ENCODE measurements around the gene BICD1.

DNA sequence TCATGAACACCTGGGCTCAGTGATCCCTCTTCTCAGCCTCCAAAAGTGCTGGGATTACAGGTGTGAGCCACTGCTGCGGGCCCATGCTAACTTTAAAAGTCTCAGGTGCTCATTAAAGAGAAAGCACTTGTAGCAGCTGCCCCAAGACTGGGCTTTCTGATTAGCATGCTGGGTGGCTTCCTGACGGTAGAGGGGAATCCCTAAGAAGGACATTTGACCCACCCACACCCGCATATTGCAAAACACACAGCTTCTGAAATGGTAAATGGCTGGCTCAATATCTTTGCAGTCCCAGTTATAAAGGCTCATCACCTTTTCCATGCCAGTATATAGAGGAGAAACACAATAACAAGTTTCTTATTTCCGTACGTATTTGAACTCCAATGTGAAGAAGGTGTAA is 19.3 kb upstream of the BICD1 start:
- TF ChIP-seq POLR2A (IDR thresholded peaks at IDR 0.05) (no peak), CTCF (IDR thresholded peaks at IDR 0.05) (no peak)
